K562 (cell line): ENCODE measurements around the gene EIF4G2. TPM values are rescaled to one million over a fixed set of nuclear protein-coding genes. Genes with fewer than 3 reads are reported as not detected.

Source experiments
- ATAC-seq: fragments of 200-7000 bp; cut with Tn5 transposase; 3 replicates; pipeline ENCODE4 v1.9.1; 2020; ENCODE audit warnings: moderate library complexity
- BruUV-seq: library from RNA; stranded (reverse); fragments of 400-500 nt; replicated peaks from 2 replicates; lab custom pipeline; 2021; lab: Mats Ljungman, UMichigan
- CTCF ChIA-PET: fragments of 300-600 bp; formaldehyde crosslinking; extraction: SDS; loops from one replicate; lab custom pipeline; 2021; ENCODE audit warnings: low intra/inter-chr PET ratio; lab: Yijun Ruan, JAX
- POLR2A ChIA-PET: fragments of 300-600, 350-650 bp; sonication (Branson Sonifier 250); formaldehyde crosslinking; extraction: SDS; loops from one replicate; lab custom pipeline; 2021; ENCODE audit warnings: antibody characterized with exemption, inconsistent platforms; lab: Yijun Ruan, JAX
- DNase-seq, 4 experiments: peaks; one replicate each; pipeline versions ENCODE4 v3.0.0 to v3.0.0-alpha.2; 2011 to 2018; ENCODE audit warnings: low spot score in 3 of 4, mixed read lengths in 3 of 4; ENCODE audit errors: extremely low read depth in 1 of 4
- FAIRE-seq: peaks from 2 replicates; lab custom pipeline; 2011; peaks lifted over from hg19 to GRCh38; lab: Jason Lieb, UNC
- H2AFZ ChIP-seq: 2 replicates; pipeline ENCODE4 v1.6.0; 2011; ENCODE audit warnings: low read depth, low read length, control low read depth, inconsistent platforms
- H3K27ac ChIP-seq: fragments of 200-600 bp; 3 replicates; pipeline ENCODE4 v1.8.0; 2011; ENCODE audit warnings: low read depth, mild to moderate bottlenecking, control low read depth, inconsistent platforms, low read length, moderate library complexity, mixed read lengths; ENCODE audit errors: extremely low read depth
- H3K27me3 ChIP-seq, 2 experiments: fragments of 300-600 bp in 1 of 2; 2 replicates in 1 of 2; 3 replicates in 1 of 2; pipeline versions ENCODE4 v1.6.0 to v1.8.0; 2011; ENCODE audit warnings: inconsistent platforms in 2 of 2, low read length in 2 of 2, mild to moderate bottlenecking in 1 of 2, mixed read lengths in 1 of 2, moderate library complexity in 1 of 2; ENCODE audit not compliant: control insufficient read depth in 2 of 2, insufficient read depth in 2 of 2
- H3K36me3 ChIP-seq: fragments of 300-600 bp; 3 replicates; pipeline ENCODE4 v1.8.0; 2011; ENCODE audit warnings: mild to moderate bottlenecking, low read length, inconsistent platforms; ENCODE audit not compliant: control insufficient read depth, insufficient read depth
- H3K4me1 ChIP-seq, 2 experiments: fragments of 200-600 bp in 1 of 2; replicated peaks in 1 of 2; 2 replicates in 1 of 2; 3 replicates in 1 of 2; pipeline versions ENCODE4 v1.5.1 to v1.8.0; 2011; ENCODE audit warnings: inconsistent platforms in 2 of 2, low read length in 2 of 2, mild to moderate bottlenecking in 1 of 2, mixed read lengths in 1 of 2, moderate library complexity in 1 of 2; ENCODE audit not compliant: control insufficient read depth in 2 of 2, insufficient read depth in 2 of 2
- H3K4me2 ChIP-seq: 2 replicates; pipeline ENCODE4 v1.6.1; 2011; ENCODE audit warnings: low read length, control low read depth, inconsistent platforms, mixed read lengths; ENCODE audit not compliant: insufficient read depth
- H3K4me3 ChIP-seq: fragments of 200-600 bp; sonication (generic), shearing (Covaris generic); 2 replicates; pipeline ENCODE4 v1.5.1; 2016; ENCODE audit warnings: control low read depth, inconsistent platforms
- H3K79me2 ChIP-seq: fragments of 200-600 bp; 3 replicates; pipeline ENCODE4 v1.8.0; 2011; ENCODE audit warnings: low read length, inconsistent platforms; ENCODE audit not compliant: control insufficient read depth, insufficient read depth
- H3K9ac ChIP-seq, 2 experiments: 2 replicates each; pipeline versions ENCODE4 v1.6.0 to v1.6.1; 2011; ENCODE audit warnings: low read depth in 2 of 2, low read length in 2 of 2, control low read depth in 1 of 2, inconsistent platforms in 1 of 2, mild to moderate bottlenecking in 1 of 2, mixed read lengths in 1 of 2; ENCODE audit not compliant: insufficient read depth in 1 of 2
- H3K9me1 ChIP-seq: one replicate; pipeline ENCODE4 v1.6.0; 2011; ENCODE audit warnings: inconsistent platforms, mild to moderate bottlenecking, low read length, moderate library complexity; ENCODE audit not compliant: control insufficient read depth, insufficient read depth
- H3K9me3 ChIP-seq: replicated peaks from 2 replicates; pipeline ENCODE4 v1.5.1; 2011; ENCODE audit warnings: low read depth, low read length, inconsistent platforms; ENCODE audit not compliant: control insufficient read depth, insufficient read depth
- H4K20me1 ChIP-seq: replicated peaks from 2 replicates; pipeline ENCODE4 v1.6.1; 2011; ENCODE audit warnings: low read length, inconsistent platforms, mixed read lengths; ENCODE audit not compliant: control insufficient read depth, insufficient read depth
- BDP1 ChIP-seq: IDR thresholded peaks from 3 replicates; pipeline ENCODE4 v1.6.1; 2011; ENCODE audit not compliant: insufficient read length, insufficient read depth
- BRF1 ChIP-seq: IDR thresholded peaks from 3 replicates; pipeline ENCODE4 v1.6.1; 2011; ENCODE audit warnings: borderline replicate concordance, mild to moderate bottlenecking; ENCODE audit not compliant: insufficient read length; ENCODE audit errors: extremely low read depth
- NR4A1 ChIP-seq, 2 experiments: fragments of 250-450 bp in 1 of 2; fragments of 450-650 bp in 1 of 2; sonication (Bioruptor Pico) in 1 of 2; IDR thresholded peaks; 2 replicates each; pipeline versions ENCODE4 v1.4.0 to v1.6.1; 2016 to 2020; ENCODE audit warnings: mild to moderate bottlenecking in 2 of 2, missing compliant biosample characterization in 1 of 2, missing genetic modification characterization in 1 of 2, moderate library complexity in 1 of 2
- TRIM24 ChIP-seq, 2 experiments: fragments of 450-650 bp; IDR thresholded peaks; 2 replicates each; pipeline ENCODE4 v1.6.1; 2016
- ZNF133 ChIP-seq: fragments of 250-450 bp; sonication (Bioruptor Pico); IDR thresholded peaks from 2 replicates; pipeline ENCODE4 v1.4.0; 2020; ENCODE audit warnings: mild to moderate bottlenecking
- ZNF717 ChIP-seq: fragments of 250-450 bp; sonication (Bioruptor Pico); IDR thresholded peaks from 2 replicates; pipeline ENCODE4 v1.5.0; 2021
- ZNF764 ChIP-seq: fragments of 250-450 bp; sonication (Bioruptor Pico); IDR thresholded peaks from 2 replicates; pipeline ENCODE4 v1.4.0; 2020; ENCODE audit warnings: low read depth, mild to moderate bottlenecking, moderate library complexity
- WGBS: fragments of 100-300 bp; shearing (Covaris generic); methylation state at CpG from one replicate; pipeline ENCODE4 v1.1.6; 2016; ENCODE audit warnings: low coverage, mixed read lengths; ENCODE audit not compliant: insufficient coverage; ENCODE audit errors: missing lambda C conversion rate; 5-methylcytosine and 5-hydroxymethylcytosine counted together
- in situ Hi-C: fragments of 300-500 bp; cut with MboI; formaldehyde crosslinking; loops from 4 replicates; pipeline ENCODE4 v1.15.0; 2018; ENCODE audit warnings: inconsistent platforms, mixed read lengths
- intact Hi-C: fragments of 100-400 bp; cut with micrococcal nuclease; formaldehyde crosslinking; loops from 2 replicates; pipeline ENCODE4 v1.14.2; 2022
- polyA plus RNA-seq, 8 experiments: library from polyadenylated mRNA; depleted of rRNA in 4 of 8; stranded (reverse) in 5 of 8; unstranded in 3 of 8; fragments of >200 nt; fragmentation: Nextera tagmentation in 2 of 8; fragmentation: Illumina TruSeq in 1 of 8; extraction: Ambion mirVana in 2 of 8; extraction: Trizol in 1 of 8; gene quantifications; 2 replicates each; pipeline versions ENCODE4 v1.2.1 to v1.2.3, GENCODE V29; 2011 to 2014; ENCODE audit warnings: inconsistent platforms in 1 of 8, missing spikeins in 1 of 8
- total RNA-seq, 7 experiments: library from RNA; depleted of rRNA in 6 of 7; stranded (reverse); fragments of >200 nt in 6 of 7; fragmentation: Illumina TruSeq in 2 of 7; extraction: Trizol in 2 of 7; gene quantifications; 2 replicates each; pipeline versions ENCODE4 v1.2.1 to v1.2.3, GENCODE V29; 2011 to 2021; ENCODE audit warnings: low replicate concordance in 1 of 7

The EIF4G2 gene
- total and polyA plus RNA-seq, 9 of the 15 experiments (the other 6 are each of a cell fraction or from before 2014, with no cell fraction given) = 206 to 790 (median 646) TPM

GRCh38 chr11:10779086-10779485, 29.6 kb downstream of the EIF4G2 start:
- H3K4me3 ChIP-seq = no peak overlapping the region
- no peaks in the 10 kb centered on the region for H3K27me3 ChIP-seq
- no peaks in the 10 kb centered on the region for H3K9me3 ChIP-seq
- ChIA-PET POLR2A (interaction anchor here (0.6 kb wide), 2 partner anchors 260 to 262 kb away, joined by 3 to 4 read pairs; no protein-coding TSS in a partner anchor), CTCF (no interaction called here)
- no peak for ATAC-seq
- H3K9me1 ChIP-seq = no peaks in the 10 kb centered on the region
- in situ Hi-C loops (loop anchor here (25.0 kb wide), 1 partner anchor 483 kb away; no protein-coding TSS in a partner anchor), intact Hi-C loops (no loop called here)
- no peaks in the 10 kb centered on the region for H3K4me1 ChIP-seq
- no peak overlapping the region for H3K4me2 ChIP-seq
- WGBS = 92% methylated on average over 1 of the region's 1 CpG
- no peak for FAIRE-seq
- no peaks in the 10 kb centered on the region for H3K79me2 ChIP-seq
- TF ChIP-seq TRIM24 (IDR thresholded peaks at IDR 0.05) = no peak
- TF ChIP-seq BRF1 = no peak
- TF ChIP-seq ZNF717 = no peak
- no peak for TF ChIP-seq NR4A1 (CRISPR knock-in tag; IDR thresholded peaks at IDR 0.05)
- no peak for TF ChIP-seq NR4A1 (tag; IDR thresholded peaks at IDR 0.05)
- TF ChIP-seq ZNF133 (CRISPR knock-in tag) = no peak
- TF ChIP-seq BDP1 = no peak
- TF ChIP-seq ZNF764 = no peak
- BruUV-seq = no TSS peak
- H3K36me3 ChIP-seq = peaks cover 55% of the 10 kb centered on the region
- DNase-seq = no peak
- no peak overlapping the region for H3K9ac ChIP-seq
- no peaks in the 10 kb centered on the region for H4K20me1 ChIP-seq
- H3K27ac ChIP-seq = no peak overlapping the region
- H2AFZ ChIP-seq = no peak overlapping the region
